Body of pancreas (tissue), 4 donors: ENCODE data around the gene KANTR.

Experiments used
- CTCF ChIP-seq, 7 experiments: fragments of 450-650 bp in 4 of 7; fragments of 200-600 bp in 3 of 7; sonication (generic) in 3 of 7; IDR thresholded peaks; one replicate each; pipeline ENCODE4 v1.5.1; 2016 to 2019; ENCODE audit warnings: antibody characterized with exemption in 7 of 7
- POLR2A ChIP-seq, 3 donors: fragments of 450-650 bp; IDR thresholded peaks; one replicate each; pipeline ENCODE4 v1.6.1; 2016; ENCODE audit warnings: antibody characterized with exemption in 3 of 3, mild to moderate bottlenecking in 2 of 3

DNA sequence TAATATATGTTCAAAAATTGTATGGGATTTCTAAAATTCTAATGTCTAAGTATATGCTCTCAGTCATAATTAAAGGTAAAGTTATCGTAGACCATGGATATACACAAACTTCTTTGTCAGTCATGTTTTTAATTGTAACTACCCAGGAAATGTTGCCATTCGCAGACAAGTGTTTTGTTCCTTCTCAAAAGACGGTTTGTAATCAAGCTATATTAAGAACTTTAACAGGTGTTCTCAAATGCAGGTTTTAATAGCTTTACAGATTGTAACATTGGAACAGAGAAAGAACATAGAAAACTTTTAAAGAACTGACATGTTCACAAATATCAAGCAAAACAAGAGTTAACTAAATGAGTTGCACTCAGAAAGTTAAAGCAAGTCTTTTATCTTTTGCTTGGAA is 72.2 kb downstream of the KANTR start:
- TF ChIP-seq CTCF (IDR thresholded peaks at IDR 0.05) (no peak), POLR2A (IDR thresholded peaks at IDR 0.05) (no peak)
